Neural progenitor cell (in vitro differentiated cells): Measurements from ENCODE around the gene MDP1. TPM values are rescaled to one million over a fixed set of nuclear protein-coding genes. Genes with fewer than 3 reads are reported as not detected.

ENCODE experiments used
- DNase-seq: peaks from one replicate; pipeline ENCODE4 v3.0.0-alpha.2; 2016; ENCODE audit warnings: low spot score
- H2AFZ ChIP-seq: fragments of 200-600 bp; sonication (generic); replicated peaks from 2 replicates; pipeline ENCODE4 v1.6.1; 2016; ENCODE audit warnings: antibody characterized with exemption
- H3F3A ChIP-seq: fragments of 200-600 bp; sonication (generic); 2 replicates; pipeline ENCODE4 v1.6.1; 2016; ENCODE audit warnings: antibody characterized with exemption, low read depth
- H3K27ac ChIP-seq: fragments of 200-600 bp; sonication (generic); 2 replicates; pipeline ENCODE4 v1.5.1; 2016; ENCODE audit warnings: mild to moderate bottlenecking
- H3K27me3 ChIP-seq: fragments of 200-600 bp; sonication (generic); 2 replicates; pipeline ENCODE4 v1.6.1; 2016; ENCODE audit warnings: mild to moderate bottlenecking, moderate library complexity
- H3K36me3 ChIP-seq: fragments of 200-600 bp; sonication (generic); 2 replicates; pipeline ENCODE4 v1.5.1; 2016
- H3K4me1 ChIP-seq: fragments of 200-600 bp; sonication (generic); 2 replicates; pipeline ENCODE4 v1.6.1; 2016; ENCODE audit warnings: mixed run types
- H3K4me2 ChIP-seq: fragments of 200-600 bp; sonication (generic); 2 replicates; pipeline ENCODE4 v1.6.1; 2016
- H3K4me3 ChIP-seq: fragments of 200-600 bp; sonication (generic); 2 replicates; pipeline ENCODE4 v1.5.1; 2016
- H3K79me2 ChIP-seq: fragments of 200-600 bp; sonication (generic); 2 replicates; pipeline ENCODE4 v1.6.1; 2016; ENCODE audit warnings: low read depth
- H3K9ac ChIP-seq: fragments of 200-600 bp; sonication (generic); 2 replicates; pipeline ENCODE4 v1.6.1; 2016
- H3K9me3 ChIP-seq: fragments of 200-600 bp; sonication (generic); 2 replicates; pipeline ENCODE4 v1.5.1; 2016; ENCODE audit warnings: low read depth
- H4K20me1 ChIP-seq: fragments of 200-600 bp; sonication (generic); 2 replicates; pipeline ENCODE4 v1.6.1; 2016; ENCODE audit warnings: low read depth
- H3K27ac Mint-ChIP-seq: 3 replicates; pipeline ENCODE4 v1.8.0; 2021; ENCODE audit warnings: mixed read lengths
- H3K27me3 Mint-ChIP-seq: 2 replicates; pipeline ENCODE4 v1.8.0; 2022; ENCODE audit warnings: low read depth, mild to moderate bottlenecking, inconsistent platforms, moderate library complexity, mixed read lengths; ENCODE audit not compliant: insufficient read depth
- H3K36me3 Mint-ChIP-seq: 3 replicates; pipeline ENCODE4 v1.8.0; 2021; ENCODE audit warnings: mixed read lengths
- H3K4me1 Mint-ChIP-seq: 3 replicates; pipeline ENCODE4 v1.8.0; 2021; ENCODE audit warnings: mixed read lengths
- H3K4me3 Mint-ChIP-seq: 3 replicates; pipeline ENCODE4 v1.8.0; 2021; ENCODE audit warnings: mild to moderate bottlenecking, moderate library complexity, mixed read lengths
- H3K9me3 Mint-ChIP-seq: 3 replicates; pipeline ENCODE4 v1.8.0; 2020; ENCODE audit warnings: mixed read lengths
- EZH2 ChIP-seq: fragments of 200-600 bp; sonication (generic); IDR thresholded peaks from 2 replicates; pipeline ENCODE4 v1.6.1; 2017; ENCODE audit warnings: antibody characterized with exemption, mild to moderate bottlenecking, moderate library complexity
- EZH2phosphoT487 ChIP-seq: fragments of 200-600 bp; sonication (generic); IDR thresholded peaks from 2 replicates; pipeline ENCODE4 v1.6.1; 2017; ENCODE audit warnings: antibody characterized with exemption
- total RNA-seq: library from RNA; depleted of rRNA; stranded (reverse); fragments of >200 nt; gene quantifications from 2 replicates; pipeline ENCODE4 v1.2.3, GENCODE V29; 2015; ENCODE audit warnings: low replicate concordance
- TF ChIP-seq, protein P1 (sequence below): fragments of 200-600 bp; sonication (generic); IDR thresholded peaks from 2 replicates; pipeline ENCODE4 v1.5.1; 2017; ENCODE audit warnings: antibody characterized with exemption, mild to moderate bottlenecking

Gene MDP1
- total RNA-seq, 1 donor from 2014 or later: 18.3 TPM

DNA sequence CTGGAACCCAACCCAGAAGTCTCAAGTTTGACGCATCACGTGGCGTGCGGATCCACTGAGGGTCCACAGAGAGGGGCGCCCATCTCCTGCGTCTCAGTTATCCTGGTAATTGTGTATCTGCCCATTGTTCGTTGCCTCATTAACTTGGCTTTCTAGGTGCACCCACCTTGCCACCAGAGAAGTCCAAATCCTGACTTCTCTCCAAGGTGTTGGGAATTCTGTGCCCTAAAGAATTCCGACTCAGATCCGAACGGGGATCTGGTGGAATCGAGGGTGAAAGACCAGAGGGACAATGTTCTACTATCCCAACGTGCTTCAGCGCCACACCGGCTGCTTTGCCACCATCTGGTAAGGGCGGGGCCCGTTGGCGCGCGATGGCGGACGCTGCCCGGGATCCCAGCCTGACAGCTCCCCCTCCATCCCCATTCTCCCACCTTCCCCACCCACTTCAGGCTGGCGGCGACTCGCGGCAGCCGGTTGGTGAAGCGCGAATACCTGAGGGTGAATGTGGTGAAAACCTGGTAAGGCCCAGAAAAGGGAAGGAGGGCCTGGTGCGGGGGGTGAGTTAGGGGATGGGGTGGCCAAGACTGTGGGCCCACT, 43.5 kb downstream of the MDP1 start:
- Histone ChIP-seq H3K27me3 (no peaks in the 10 kb centered on the region), H3K9me3 (no peaks in the 10 kb centered on the region), H4K20me1 (peaks cover 10% of the 10 kb centered on the region), H3K36me3 (no peaks in the 10 kb centered on the region), H2AFZ (peak overlapping the region; percentile 38), H3K4me2 (peak overlapping the region; percentile 90), H3K4me1 (peaks cover 5% of the 10 kb centered on the region), H3K4me3 (peak overlapping the region; percentile 60), H3F3A (peaks cover 23% of the 10 kb centered on the region), H3K79me2 (peaks cover 16% of the 10 kb centered on the region), H3K27ac (no peak overlapping the region), H3K9ac (no peak overlapping the region)
- H3K27ac Mint-ChIP-seq: no peak overlapping the region
- TF ChIP-seq, protein P1, sequence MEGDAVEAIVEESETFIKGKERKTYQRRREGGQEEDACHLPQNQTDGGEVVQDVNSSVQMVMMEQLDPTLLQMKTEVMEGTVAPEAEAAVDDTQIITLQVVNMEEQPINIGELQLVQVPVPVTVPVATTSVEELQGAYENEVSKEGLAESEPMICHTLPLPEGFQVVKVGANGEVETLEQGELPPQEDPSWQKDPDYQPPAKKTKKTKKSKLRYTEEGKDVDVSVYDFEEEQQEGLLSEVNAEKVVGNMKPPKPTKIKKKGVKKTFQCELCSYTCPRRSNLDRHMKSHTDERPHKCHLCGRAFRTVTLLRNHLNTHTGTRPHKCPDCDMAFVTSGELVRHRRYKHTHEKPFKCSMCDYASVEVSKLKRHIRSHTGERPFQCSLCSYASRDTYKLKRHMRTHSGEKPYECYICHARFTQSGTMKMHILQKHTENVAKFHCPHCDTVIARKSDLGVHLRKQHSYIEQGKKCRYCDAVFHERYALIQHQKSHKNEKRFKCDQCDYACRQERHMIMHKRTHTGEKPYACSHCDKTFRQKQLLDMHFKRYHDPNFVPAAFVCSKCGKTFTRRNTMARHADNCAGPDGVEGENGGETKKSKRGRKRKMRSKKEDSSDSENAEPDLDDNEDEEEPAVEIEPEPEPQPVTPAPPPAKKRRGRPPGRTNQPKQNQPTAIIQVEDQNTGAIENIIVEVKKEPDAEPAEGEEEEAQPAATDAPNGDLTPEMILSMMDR: no peak
- TF ChIP-seq EZH2: no peak
- TF ChIP-seq EZH2phosphoT487: no peak
- H3K36me3 Mint-ChIP-seq: peaks cover 2% of the 10 kb centered on the region
- peaks cover 7% of the 10 kb centered on the region for H3K4me1 Mint-ChIP-seq
- H3K27me3 Mint-ChIP-seq: peaks cover 6% of the 10 kb centered on the region
- H3K9me3 Mint-ChIP-seq: peaks cover 3% of the 10 kb centered on the region
- peak; percentile 45 for DNase-seq
- H3K4me3 Mint-ChIP-seq: peak overlapping the region; percentile 81

DNA sequence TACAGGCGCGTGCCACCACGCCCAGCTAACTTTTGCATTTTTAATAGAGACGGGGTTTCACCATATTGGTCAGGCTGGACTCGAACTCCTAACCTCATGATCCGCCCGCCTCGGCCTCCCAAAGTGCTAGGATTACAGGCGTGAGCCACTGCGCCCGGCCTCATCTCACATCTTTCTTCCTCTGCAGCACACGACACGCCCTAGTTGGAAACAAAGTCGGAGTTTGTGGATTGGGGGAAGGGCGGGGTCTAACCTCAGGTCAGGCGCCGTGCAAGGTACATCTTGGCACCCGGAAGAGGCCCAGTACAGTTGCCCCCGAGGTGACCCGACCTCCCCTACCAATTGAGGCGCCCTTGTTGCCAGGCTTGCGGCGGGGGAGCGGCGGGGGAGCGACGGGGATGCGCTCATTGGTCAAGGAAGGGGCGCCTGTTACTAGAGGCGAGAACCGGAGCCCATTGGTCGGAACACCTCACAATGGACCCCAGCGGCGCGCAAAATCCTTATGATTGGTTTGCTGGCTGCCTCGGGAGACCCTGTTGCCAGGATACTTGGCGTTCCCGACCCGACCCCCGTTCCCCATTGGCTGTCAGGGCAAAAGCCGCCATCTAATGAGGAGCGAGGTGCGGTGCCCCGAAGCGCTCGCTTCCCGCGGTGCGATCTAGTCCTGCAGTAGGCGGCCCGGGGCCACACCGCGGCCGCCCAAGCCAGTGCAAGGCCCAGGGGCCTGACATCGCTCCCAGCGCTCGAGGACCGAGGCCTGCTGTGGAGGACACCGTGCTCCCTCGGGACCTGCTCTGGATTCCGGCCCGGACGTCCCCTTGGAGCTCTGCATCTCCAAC, 44.2 kb downstream of the MDP1 start, which contains the start of gene REC8:
TSS of gene REC8 (plus strand) at position 659 of the 839 bp plus-strand sequence. CDS start 473 bp downstream, outside the sequence.
- peaks cover 5% of the 10 kb centered on the region for H3K4me1 ChIP-seq
- H2AFZ ChIP-seq: peak within 1 kb of the TSS; percentile 38
- peaks cover 3% of the 10 kb centered on the region for H3K9me3 Mint-ChIP-seq
- TF ChIP-seq EZH2phosphoT487 (no peak), EZH2 (no peak)
- TF ChIP-seq, protein P1: no peak
- no peak within 1 kb of the TSS for H3K9ac ChIP-seq
- no peaks in the 10 kb centered on the region for H3K36me3 ChIP-seq
- H3K27me3 ChIP-seq: no peaks in the 10 kb centered on the region
- H3K4me3 ChIP-seq: peak within 1 kb of the TSS; percentile 60
- peaks cover 2% of the 10 kb centered on the region for H3K36me3 Mint-ChIP-seq
- H3K27ac Mint-ChIP-seq: peak within 1 kb of the TSS; percentile 50
- H3K79me2 ChIP-seq: peaks cover 16% of the 10 kb centered on the region
- H3K27me3 Mint-ChIP-seq: peaks cover 6% of the 10 kb centered on the region
- peak; percentile 99 for DNase-seq
- H4K20me1 ChIP-seq: peaks cover 8% of the 10 kb centered on the region
- H3K27ac ChIP-seq: no peak within 1 kb of the TSS
- peak within 1 kb of the TSS; percentile 90 for H3K4me2 ChIP-seq
- no peaks in the 10 kb centered on the region for H3K9me3 ChIP-seq
- peaks cover 7% of the 10 kb centered on the region for H3K4me1 Mint-ChIP-seq
- peak within 1 kb of the TSS; percentile 81 for H3K4me3 Mint-ChIP-seq
- peaks cover 23% of the 10 kb centered on the region for H3F3A ChIP-seq

DNA sequence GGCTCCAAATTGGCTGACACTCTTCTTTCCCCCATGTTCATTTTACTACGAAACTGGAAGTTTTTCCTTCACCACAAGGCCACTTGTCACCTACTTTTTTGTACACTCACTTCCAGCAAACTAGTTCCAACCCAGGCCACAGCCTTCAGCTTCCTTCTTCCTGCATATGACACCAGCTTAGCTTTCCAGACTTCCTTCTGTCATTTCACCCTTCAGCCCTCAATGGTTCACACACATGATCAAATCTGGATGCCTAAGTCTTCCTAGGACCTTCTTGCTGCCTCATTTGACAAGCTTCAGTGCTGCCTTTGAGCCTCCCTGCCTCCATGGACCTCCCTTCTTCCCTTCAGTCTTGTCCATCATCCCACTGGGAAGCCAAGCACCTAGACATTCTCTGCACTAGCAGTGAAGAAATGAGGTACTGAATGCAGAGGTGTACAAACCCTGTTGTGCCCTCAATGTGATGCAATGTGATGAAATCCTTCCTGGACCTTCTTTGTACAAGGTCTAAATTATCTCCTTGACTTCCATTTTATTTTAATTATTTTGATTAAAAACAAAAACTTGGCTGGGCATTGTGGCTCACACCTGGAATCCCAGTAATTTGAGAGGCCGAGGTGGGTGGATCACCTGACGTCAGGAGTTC, 48.3 kb downstream of the MDP1 start:
- Mint-ChIP-seq H3K4me1 (peaks cover 4% of the 10 kb centered on the region), H3K4me3 (no peak overlapping the region), H3K9me3 (no peaks in the 10 kb centered on the region), H3K27me3 (peaks cover 8% of the 10 kb centered on the region), H3K27ac (peak overlapping the region; percentile 57), H3K36me3 (peaks cover 3% of the 10 kb centered on the region)
- Histone ChIP-seq H3K9me3 (no peaks in the 10 kb centered on the region), H4K20me1 (no peaks in the 10 kb centered on the region), H3K36me3 (no peaks in the 10 kb centered on the region), H3K79me2 (peaks cover 6% of the 10 kb centered on the region), H3K27ac (no peak overlapping the region), H3K4me1 (no peaks in the 10 kb centered on the region), H3K27me3 (no peaks in the 10 kb centered on the region), H3F3A (peaks cover 19% of the 10 kb centered on the region), H3K9ac (no peak overlapping the region), H3K4me2 (no peak overlapping the region), H2AFZ (no peak overlapping the region), H3K4me3 (no peak overlapping the region)
- DNase-seq: no peak
- no peak for TF ChIP-seq EZH2
- TF ChIP-seq EZH2phosphoT487: no peak
- TF ChIP-seq, protein P1: no peak
